Sigmoid colon (tissue), 7 donors: ENCODE data around the gene MET. TPM values are rescaled to one million over a fixed set of nuclear protein-coding genes. Genes with fewer than 3 reads are reported as not detected.
"Not testable (repeated sequence)": the region's sequence is repeated elsewhere in the genome, so short reads cannot be mapped to it uniquely, and the experiment has no call there.

Experiments
- DNase-seq: peaks from one replicate; pipeline ENCODE4 v3.0.0-alpha.2; 2019
- H3K27ac ChIP-seq, 4 donors: fragments of 200-600 bp; sonication (generic); one replicate each; pipeline ENCODE4 v1.5.1; 2016 to 2019; ENCODE audit warnings: mild to moderate bottlenecking in 1 of 4
- H3K27me3 ChIP-seq, 3 donors: fragments of 200-600 bp; sonication (generic); one replicate each; pipeline ENCODE4 v1.5.1; 2019; ENCODE audit warnings: mild to moderate bottlenecking in 1 of 3
- H3K36me3 ChIP-seq, 4 donors: fragments of 200-600 bp; sonication (generic); one replicate each; pipeline ENCODE4 v1.5.1; 2016 to 2019
- H3K4me1 ChIP-seq, 4 donors: fragments of 200-600 bp; sonication (generic); one replicate each; pipeline ENCODE4 v1.5.1; 2017 to 2019
- H3K4me3 ChIP-seq, 4 donors: fragments of 200-600 bp; sonication (generic); one replicate each; pipeline ENCODE4 v1.5.1; 2017 to 2019; ENCODE audit warnings: mild to moderate bottlenecking in 2 of 4, moderate library complexity in 1 of 4
- H3K9me3 ChIP-seq, 4 donors: fragments of 200-600 bp in 3 of 4; sonication (generic) in 3 of 4; one replicate each; pipeline versions ENCODE4 v1.5.1 to v1.6.1; 2013 to 2019
- CTCF ChIP-seq, 4 experiments: fragments of 450-650 bp in 3 of 4; fragments of 200-600 bp in 1 of 4; IDR thresholded peaks; one replicate each; pipeline ENCODE4 v1.5.1; 2016 to 2019; ENCODE audit warnings: antibody characterized with exemption in 4 of 4, mild to moderate bottlenecking in 3 of 4, moderate library complexity in 2 of 4
- EP300 ChIP-seq, 4 donors: sonication (generic); formaldehyde crosslinking; IDR thresholded peaks; one replicate each; pipeline ENCODE4 v1.6.1; 2017; ENCODE audit warnings: antibody characterized with exemption in 4 of 4
- POLR2A ChIP-seq, 2 donors: fragments of 450-650 bp; IDR thresholded peaks; one replicate each; pipeline ENCODE4 v1.6.1; 2016; ENCODE audit warnings: antibody characterized with exemption in 2 of 2, mild to moderate bottlenecking in 2 of 2, moderate library complexity in 2 of 2
- POLR2AphosphoS5 ChIP-seq, 4 donors: sonication (generic); formaldehyde crosslinking; IDR thresholded peaks; one replicate each; pipeline ENCODE4 v1.6.1; 2017; ENCODE audit warnings: antibody characterized with exemption in 4 of 4
- WGBS, 2 donors: extraction: QIAGEN DNeasy Blood & Tissue Kit; methylation state at CpG; one replicate each; pipeline ENCODE4 v1.1.7; 2013; 5-methylcytosine and 5-hydroxymethylcytosine counted together
- intact Hi-C: fragments of 100-400 bp; cut with DNase I; formaldehyde crosslinking; loops from one replicate; pipeline ENCODE4 v1.15.1; 2023
- polyA plus RNA-seq, 3 donors: library from polyadenylated mRNA; stranded (reverse); fragments of 200-250 nt; gene quantifications; one replicate each; pipeline ENCODE4 v1.2.3, GENCODE V29; 2013
- total RNA-seq, 4 donors: library from RNA; depleted of rRNA; stranded (reverse); fragments of >200 nt; gene quantifications; one replicate each; pipeline ENCODE4 v1.1.0, GENCODE V29; 2016
- donor health status: healthy with polysubstance abuse.
- donor health status: Bipolar disorder and iron deficiency.
- donor health status: healthy.

MET gene
- total and polyA plus RNA-seq, 7 donors = 1.2 to 21.6 (median 15.9) TPM

- intact Hi-C loops = no loop called here
- WGBS, 2 donors = 15 to 62% methylated on average over 2 of the region's 2 CpGs
- no peaks in the 10 kb centered on the region for H3K36me3 ChIP-seq
Observed at GRCh38 chr7:116812860-116813259, 140.9 kb downstream of the MET start.

GRCh38 chr7:116813371-116813770, 141.4 kb downstream of the MET start:
- H3K4me1 ChIP-seq, H3K36me3 ChIP-seq, DNase-seq, H3K27ac ChIP-seq, intact Hi-C loops, H3K27me3 ChIP-seq, H3K4me3 ChIP-seq, H3K9me3 ChIP-seq: not testable (repeated sequence)
- 83 to 88% methylated on average over 3 of the region's 3 CpGs for WGBS, 2 donors

More at GRCh38 chr7:116812860-116813259, 140.9 kb downstream of the MET start:
- Histone ChIP-seq H3K4me1 (peaks cover 0 to 4% (median 2%) of the 10 kb centered on the region in 4 donors), H3K27me3 (no peaks in the 10 kb centered on the region), H3K4me3 (no peak overlapping the region), H3K27ac (no peak overlapping the region), H3K9me3 (no peaks in the 10 kb centered on the region)
- no peak for TF ChIP-seq CTCF (IDR thresholded peaks at IDR 0.05)
- no peak for TF ChIP-seq EP300 (IDR thresholded peaks at IDR 0.05)
- no peak for TF ChIP-seq POLR2A (IDR thresholded peaks at IDR 0.05)
- no peak for DNase-seq

GRCh38 chr7:116815041-116815440, 143.0 kb downstream of the MET start:
- DNase-seq = no peak
- no peak overlapping the region for H3K27ac ChIP-seq
- no peak for TF ChIP-seq POLR2AphosphoS5 (IDR thresholded peaks at IDR 0.05)
- no peak for TF ChIP-seq CTCF (IDR thresholded peaks at IDR 0.05)
- intact Hi-C loops = no loop called here
- H3K4me1 ChIP-seq = no peaks in the 10 kb centered on the region
- no peaks in the 10 kb centered on the region for H3K36me3 ChIP-seq
- H3K27me3 ChIP-seq = no peaks in the 10 kb centered on the region
- H3K4me3 ChIP-seq = no peak overlapping the region
- 85 to 88% methylated on average over 3 of the region's 3 CpGs for WGBS, 2 donors
- no peaks in the 10 kb centered on the region for H3K9me3 ChIP-seq

GRCh38 chr7:116820149-116820548, 148.2 kb downstream of the MET start:
- intact Hi-C loops = no loop called here
- H3K27me3 ChIP-seq = no peaks in the 10 kb centered on the region
- DNase-seq = no peak
- H3K4me3 ChIP-seq = no peak overlapping the region
- WGBS, 2 donors = 96 to 97% methylated on average over 3 of the region's 3 CpGs
- H3K36me3 ChIP-seq = no peaks in the 10 kb centered on the region
- no peaks in the 10 kb centered on the region for H3K9me3 ChIP-seq
- H3K4me1 ChIP-seq = no peaks in the 10 kb centered on the region
- H3K27ac ChIP-seq = no peak overlapping the region
- no peak for TF ChIP-seq EP300 (IDR thresholded peaks at IDR 0.05)
- TF ChIP-seq POLR2A (IDR thresholded peaks at IDR 0.05) = no peak
- no peak for TF ChIP-seq CTCF (IDR thresholded peaks at IDR 0.05)

GRCh38 chr7:116821647-116822046, 149.7 kb downstream of the MET start:
- intact Hi-C loops, H3K27ac ChIP-seq, H3K4me3 ChIP-seq, DNase-seq, H3K4me1 ChIP-seq, H3K36me3 ChIP-seq, H3K9me3 ChIP-seq, H3K27me3 ChIP-seq: not testable (repeated sequence)
- WGBS, 2 donors = 96 to 97% methylated on average over 4 of the region's 4 CpGs

- H3K4me3 ChIP-seq = no peak overlapping the region
- no peak for TF ChIP-seq CTCF (IDR thresholded peaks at IDR 0.05)
- H3K4me1 ChIP-seq = no peaks in the 10 kb centered on the region
- no peaks in the 10 kb centered on the region for H3K36me3 ChIP-seq
- intact Hi-C loops = no loop called here
- H3K9me3 ChIP-seq = no peaks in the 10 kb centered on the region
- no peaks in the 10 kb centered on the region for H3K27me3 ChIP-seq
- H3K27ac ChIP-seq = no peak overlapping the region
- DNase-seq = no peak
Observed at GRCh38 chr7:116824449-116824848, 152.5 kb downstream of the MET start.
